GM13977 (cell line): ENCODE results near the gene NUDT13.

Experiments
- DNase-seq: peaks from one replicate; pipeline ENCODE4 v3.0.0; 2012; ENCODE audit warnings: low spot score
- CTCF ChIP-seq: IDR thresholded peaks from 2 replicates; pipeline ENCODE4 v1.5.1; 2012; ENCODE audit warnings: mild to moderate bottlenecking, control low read depth; ENCODE audit not compliant: insufficient read depth; ENCODE audit errors: extremely low read depth, missing control alignments
- in situ Hi-C: fragments of 300-500 bp; cut with MboI; formaldehyde crosslinking; loops from one replicate; pipeline ENCODE4 v1.12.0; 2022; ENCODE audit warnings: low sequenced_read_pairs, low pct_unique_long_range_greater_than_20kb, mixed read lengths, inconsistent platforms; ENCODE audit not compliant: unreplicated experiment

NUDT13 gene

GRCh38 chr10:73110345-73110849 lies at the start of gene NUDT13:
NUDT13 (plus strand) TSS chr10:73110455; CDS start chr10:73114366, 3,911 bp downstream.
- peak; percentile 58 for DNase-seq
- no peak for TF ChIP-seq CTCF
- in situ Hi-C loops, result no loop called here

GRCh38 chr10:73060738-73061635 lies 49.3 kb upstream of the NUDT13 start:
- in situ Hi-C loops, result loop anchor here (25.0 kb wide), 1 partner anchor 699 kb away; the partner anchor contains the start of gene DNAJB12
- peak; percentile 30 for DNase-seq
- peak; percentile 44 for TF ChIP-seq CTCF

- in situ Hi-C loops, result loop anchor here (25.0 kb wide), 1 partner anchor 699 kb away; the partner anchor contains the start of gene DNAJB12
- DNase-seq, result no peak
- TF ChIP-seq CTCF, result no peak
Measured at GRCh38 chr10:73061743-73062142, 48.5 kb upstream of the NUDT13 start.

- in situ Hi-C loops, result loop anchor here (25.0 kb wide), 1 partner anchor 703 kb away; the partner anchor contains the start of gene DNAJB12
- TF ChIP-seq CTCF, result no peak
- DNase-seq, result no peak
Measured at GRCh38 chr10:73065441-73065840, 44.8 kb upstream of the NUDT13 start.

GRCh38 chr10:73073627-73074026 lies 36.6 kb upstream of the NUDT13 start:
- TF ChIP-seq CTCF, result no peak
- no peak for DNase-seq
- in situ Hi-C loops, result loop anchor here (25.0 kb wide), 1 partner anchor 711 kb away; the partner anchor contains the start of gene DNAJB12

GRCh38 chr10:73075829-73076228 lies 34.4 kb upstream of the NUDT13 start:
- no peak for DNase-seq
- TF ChIP-seq CTCF, result no peak
- in situ Hi-C loops, result no loop called here
